ENCODE results near the gene MAGEF1.

DNA sequence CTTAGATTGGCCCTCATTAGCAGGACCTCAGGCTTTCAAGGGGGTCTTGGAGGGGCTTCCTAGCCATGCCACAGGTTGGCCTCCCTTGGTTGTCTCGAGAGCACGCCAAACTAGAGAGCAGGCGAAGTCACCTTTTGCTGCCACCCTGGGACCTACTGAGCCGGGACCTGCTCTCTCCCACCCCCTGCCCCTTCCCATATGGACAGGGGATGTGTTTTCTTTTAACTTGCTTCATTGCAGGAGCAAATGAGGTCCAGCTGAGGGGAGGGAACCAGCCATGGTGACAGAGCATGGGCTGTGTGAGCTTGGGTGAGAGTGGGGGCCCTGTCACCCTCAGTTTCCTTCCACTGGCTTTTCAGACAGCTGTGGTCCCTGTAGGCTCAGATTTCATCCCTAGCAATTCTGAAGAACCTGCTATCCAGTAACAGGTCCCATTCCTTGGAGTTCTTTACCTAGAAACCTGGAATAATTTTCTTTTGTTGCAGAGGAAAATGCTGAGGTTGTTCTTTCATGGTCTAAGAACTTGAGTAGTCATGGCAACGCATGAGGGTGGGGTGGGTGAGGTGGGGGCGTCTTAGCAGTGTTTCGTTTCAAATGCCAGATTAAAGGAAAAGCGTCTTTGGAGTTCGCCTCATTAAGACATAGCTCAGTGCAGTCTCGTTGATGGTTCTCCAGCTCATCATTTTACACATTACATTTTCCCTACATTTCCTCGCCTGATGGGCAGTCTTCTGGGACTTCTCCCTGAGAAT lies 20.1 kb upstream of the MAGEF1 start:
- no peak for TF ChIP-seq CTCF (IDR thresholded peaks at IDR 0.05)
- TF ChIP-seq POLR2A (IDR thresholded peaks at IDR 0.05), result no peak
- TF ChIP-seq POLR2AphosphoS5 (IDR thresholded peaks at IDR 0.05), result no peak
